IPS-18c (cell line): ENCODE results near the gene NBPF12.
A peak's percentile ranks its signal among the peaks of the same experiment; 100 is the strongest.
"Not testable (repeated sequence)": the region's sequence is repeated elsewhere in the genome, so short reads cannot be mapped to it uniquely, and the experiment has no call there.

Experiments used
- H3K4me3 ChIP-seq: 2 replicates; pipeline ENCODE4 v1.7.0; 2013; ENCODE audit warnings: low read depth, mild to moderate bottlenecking, low read length, moderate library complexity; ENCODE audit not compliant: insufficient read depth
- H3K9me3 ChIP-seq: one replicate; pipeline ENCODE4 v1.6.1; 2013; ENCODE audit warnings: mild to moderate bottlenecking, low read length, moderate library complexity; ENCODE audit not compliant: control insufficient read depth, insufficient read depth

NBPF12 gene, protein sequence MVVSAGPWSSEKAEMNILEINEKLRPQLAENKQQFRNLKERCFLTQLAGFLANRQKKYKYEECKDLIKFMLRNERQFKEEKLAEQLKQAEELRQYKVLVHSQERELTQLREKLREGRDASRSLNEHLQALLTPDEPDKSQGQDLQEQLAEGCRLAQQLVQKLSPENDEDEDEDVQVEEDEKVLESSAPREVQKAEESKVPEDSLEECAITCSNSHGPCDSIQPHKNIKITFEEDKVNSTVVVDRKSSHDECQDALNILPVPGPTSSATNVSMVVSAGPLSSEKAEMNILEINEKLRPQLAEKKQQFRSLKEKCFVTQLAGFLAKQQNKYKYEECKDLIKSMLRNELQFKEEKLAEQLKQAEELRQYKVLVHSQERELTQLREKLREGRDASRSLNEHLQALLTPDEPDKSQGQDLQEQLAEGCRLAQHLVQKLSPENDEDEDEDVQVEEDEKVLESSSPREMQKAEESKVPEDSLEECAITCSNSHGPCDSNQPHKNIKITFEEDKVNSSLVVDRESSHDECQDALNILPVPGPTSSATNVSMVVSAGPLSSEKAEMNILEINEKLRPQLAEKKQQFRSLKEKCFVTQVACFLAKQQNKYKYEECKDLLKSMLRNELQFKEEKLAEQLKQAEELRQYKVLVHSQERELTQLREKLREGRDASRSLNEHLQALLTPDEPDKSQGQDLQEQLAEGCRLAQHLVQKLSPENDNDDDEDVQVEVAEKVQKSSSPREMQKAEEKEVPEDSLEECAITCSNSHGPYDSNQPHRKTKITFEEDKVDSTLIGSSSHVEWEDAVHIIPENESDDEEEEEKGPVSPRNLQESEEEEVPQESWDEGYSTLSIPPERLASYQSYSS (N-terminal part only)

DNA sequence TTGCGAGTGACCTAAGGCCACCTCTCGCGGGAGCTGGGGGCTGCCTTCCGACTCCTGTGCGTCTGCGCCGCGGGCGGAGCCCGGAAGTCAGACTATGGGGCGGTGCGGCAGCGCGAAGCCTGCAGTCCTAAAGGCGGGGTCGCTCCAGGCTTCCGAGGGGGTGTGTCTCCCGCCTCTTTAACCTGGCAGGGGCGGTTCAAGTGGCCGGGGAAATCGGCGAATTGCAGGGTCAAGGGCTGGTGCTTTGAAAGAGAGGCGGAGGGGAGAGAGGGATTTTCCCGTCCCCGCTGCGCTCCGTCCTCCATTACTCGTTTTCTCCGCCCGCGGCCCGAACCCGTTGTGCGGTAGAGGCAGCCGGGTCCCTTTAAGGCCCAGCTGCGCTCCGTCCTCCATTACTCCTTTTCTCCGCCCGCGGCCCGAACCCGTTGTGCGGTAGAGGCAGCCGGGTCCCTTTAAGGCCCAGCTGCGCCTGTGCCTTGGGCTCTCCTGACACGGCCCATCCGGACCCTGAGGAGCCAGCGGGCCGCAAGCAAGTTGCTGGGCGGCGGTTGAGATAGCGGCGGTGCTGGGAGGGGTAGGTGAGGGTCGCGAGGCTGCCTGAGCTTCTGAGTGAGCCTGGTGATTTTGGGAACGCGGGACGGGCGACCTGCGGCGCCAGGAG lies at the start of gene NBPF12:
Gene NBPF12, plus strand, starts transcription at position 83 of the 661 bp plus-strand sequence. CDS start 21,820 bp downstream, outside the sequence.
- peak within 1 kb of the TSS; percentile 66 for H3K4me3 ChIP-seq
- not testable (repeated sequence) for H3K9me3 ChIP-seq

DNA sequence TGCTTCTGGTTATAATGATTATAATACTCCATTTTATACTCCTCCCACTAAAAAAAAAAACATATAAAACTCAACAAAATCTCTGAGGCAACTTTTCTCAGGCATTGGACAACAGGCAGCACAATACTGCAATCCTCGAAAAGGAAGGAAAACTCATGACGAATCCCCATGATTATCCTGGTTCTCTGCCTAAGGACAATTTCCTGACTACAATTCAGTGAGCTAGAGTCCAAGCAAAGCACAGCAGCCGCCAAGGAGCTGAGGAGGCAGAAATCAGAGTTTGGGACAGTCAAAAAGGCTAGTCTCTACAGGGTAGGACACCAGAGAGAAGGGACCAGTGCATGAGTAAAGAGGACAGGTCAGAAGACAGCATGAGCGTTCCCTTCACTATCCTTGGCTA lies 46.8 kb upstream of the NBPF12 start:
- H3K4me3 ChIP-seq, result not testable (repeated sequence)

GRCh38 chr1:146892331-146892730 lies 45.8 kb upstream of the NBPF12 start:
- H3K9me3 ChIP-seq, H3K4me3 ChIP-seq: not testable (repeated sequence)

More for the DNA sequence above, 46.8 kb upstream of the NBPF12 start:
- H3K9me3 ChIP-seq, result not testable (repeated sequence)

DNA sequence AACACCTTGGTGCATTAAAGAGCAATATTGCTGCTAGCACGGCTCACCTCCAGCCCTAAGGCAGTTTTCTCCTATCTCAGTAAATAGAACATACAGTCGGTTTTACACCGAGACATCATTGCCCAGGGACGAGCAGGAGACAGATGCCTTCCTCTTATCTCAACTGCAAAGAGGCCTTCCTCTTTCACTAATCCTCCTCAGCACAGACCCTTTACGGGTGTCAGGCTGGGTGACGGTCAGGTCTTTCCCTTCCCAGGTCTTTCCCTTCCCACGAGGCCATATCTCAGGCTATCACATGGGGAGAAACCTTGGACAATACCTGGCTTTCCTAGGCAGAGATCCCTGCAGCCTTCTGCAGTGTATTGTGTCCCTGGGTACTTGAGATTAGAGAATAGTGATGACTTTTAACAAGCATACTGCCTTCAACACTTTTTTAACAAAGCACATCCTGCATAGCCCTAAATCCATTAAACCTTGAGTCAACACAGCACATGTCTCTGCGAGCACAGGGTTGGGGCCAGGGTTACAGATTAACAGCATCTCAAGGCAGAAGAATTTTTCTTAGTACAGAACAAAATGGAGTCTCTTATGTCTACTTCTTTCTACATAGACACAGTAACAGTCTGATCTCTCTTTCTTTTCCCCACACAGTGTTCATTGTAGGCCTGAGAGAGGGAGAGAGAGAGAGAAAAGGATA lies 30.4 kb upstream of the NBPF12 start:
- H3K9me3 ChIP-seq, H3K4me3 ChIP-seq: not testable (repeated sequence)

DNA sequence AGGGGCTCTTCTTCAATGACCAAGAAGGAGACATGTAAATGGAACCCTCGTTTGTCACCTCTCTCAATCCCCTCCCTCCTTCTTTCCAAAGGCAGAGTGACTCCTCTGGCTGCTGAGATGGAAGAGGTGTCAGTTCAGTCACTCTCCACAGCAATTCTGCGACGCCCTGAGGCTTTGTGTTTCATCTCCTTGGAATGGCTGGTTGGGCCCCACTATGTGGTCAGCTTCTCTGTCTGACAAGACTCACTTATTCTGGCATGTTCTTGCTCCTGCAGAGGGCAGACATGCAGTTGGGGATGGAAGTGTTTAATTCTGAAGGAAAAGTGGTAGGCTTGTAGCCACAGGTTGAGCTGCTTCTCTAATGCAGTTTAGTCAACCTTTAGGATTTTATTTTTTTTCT lies 25.1 kb upstream of the NBPF12 start:
- not testable (repeated sequence) for H3K4me3 ChIP-seq, H3K9me3 ChIP-seq

GRCh38 chr1:146920811-146921210 lies 17.3 kb upstream of the NBPF12 start:
- not testable (repeated sequence) for H3K4me3 ChIP-seq, H3K9me3 ChIP-seq

DNA sequence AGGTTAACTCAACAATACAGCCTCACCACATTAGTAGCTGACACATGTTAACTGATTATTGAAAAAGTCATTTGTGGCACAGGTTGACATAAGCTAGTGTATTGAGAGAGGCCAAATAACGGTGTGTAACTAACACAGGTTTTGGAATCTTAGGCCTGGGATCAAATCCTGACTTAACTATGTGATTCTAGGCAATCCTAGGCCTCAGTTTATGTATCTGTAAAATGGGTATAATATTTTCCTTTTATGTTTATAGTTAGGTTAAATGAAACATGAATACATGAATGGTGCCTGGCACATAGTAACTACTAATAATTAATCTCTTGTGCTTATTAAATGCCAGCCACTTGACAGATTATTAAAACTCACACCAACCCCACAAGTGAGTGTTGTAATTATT lies 15.5 kb upstream of the NBPF12 start:
- not testable (repeated sequence) for H3K4me3 ChIP-seq, H3K9me3 ChIP-seq

DNA sequence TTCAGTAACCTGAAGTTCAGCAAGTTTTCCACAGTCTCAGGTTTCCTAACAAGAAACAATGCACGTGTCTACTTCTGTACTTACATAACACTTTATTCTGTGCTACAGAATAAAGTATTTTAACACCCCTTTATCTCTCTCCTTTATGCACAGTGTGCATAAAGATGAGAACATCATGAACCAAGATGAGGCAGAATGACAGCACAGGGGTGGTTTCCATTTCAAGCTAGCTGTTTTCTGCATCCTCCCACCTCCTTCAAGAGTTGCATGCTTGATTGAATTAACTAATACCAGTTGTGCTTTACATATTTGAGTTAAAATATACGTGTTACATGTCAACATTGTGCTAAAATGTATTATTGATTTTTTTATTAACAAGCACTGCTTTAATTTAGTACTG lies 14.0 kb upstream of the NBPF12 start:
- not testable (repeated sequence) for H3K9me3 ChIP-seq, H3K4me3 ChIP-seq

GRCh38 chr1:146926413-146926812 lies 11.7 kb upstream of the NBPF12 start:
- H3K4me3 ChIP-seq, H3K9me3 ChIP-seq: not testable (repeated sequence)

DNA sequence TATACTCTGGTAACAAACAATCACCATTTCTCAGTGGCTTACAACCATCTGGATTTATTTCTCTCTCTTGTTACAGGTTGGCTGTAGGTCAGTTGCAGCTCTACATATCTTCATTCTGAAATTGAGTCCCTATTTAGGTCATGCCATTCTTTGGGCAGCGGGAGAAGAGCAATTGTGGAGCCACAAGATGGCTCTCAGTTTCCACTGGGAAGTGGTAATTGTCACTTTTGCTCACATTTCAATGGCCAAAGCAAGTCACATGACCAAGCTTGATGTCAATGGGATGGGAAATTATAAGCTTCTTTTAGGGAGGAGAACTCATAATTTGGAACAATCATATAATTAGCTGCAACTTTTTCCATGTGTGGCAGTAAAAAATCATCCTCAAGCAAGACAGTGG lies 7.9 kb upstream of the NBPF12 start:
- H3K4me3 ChIP-seq, H3K9me3 ChIP-seq: not testable (repeated sequence)

DNA sequence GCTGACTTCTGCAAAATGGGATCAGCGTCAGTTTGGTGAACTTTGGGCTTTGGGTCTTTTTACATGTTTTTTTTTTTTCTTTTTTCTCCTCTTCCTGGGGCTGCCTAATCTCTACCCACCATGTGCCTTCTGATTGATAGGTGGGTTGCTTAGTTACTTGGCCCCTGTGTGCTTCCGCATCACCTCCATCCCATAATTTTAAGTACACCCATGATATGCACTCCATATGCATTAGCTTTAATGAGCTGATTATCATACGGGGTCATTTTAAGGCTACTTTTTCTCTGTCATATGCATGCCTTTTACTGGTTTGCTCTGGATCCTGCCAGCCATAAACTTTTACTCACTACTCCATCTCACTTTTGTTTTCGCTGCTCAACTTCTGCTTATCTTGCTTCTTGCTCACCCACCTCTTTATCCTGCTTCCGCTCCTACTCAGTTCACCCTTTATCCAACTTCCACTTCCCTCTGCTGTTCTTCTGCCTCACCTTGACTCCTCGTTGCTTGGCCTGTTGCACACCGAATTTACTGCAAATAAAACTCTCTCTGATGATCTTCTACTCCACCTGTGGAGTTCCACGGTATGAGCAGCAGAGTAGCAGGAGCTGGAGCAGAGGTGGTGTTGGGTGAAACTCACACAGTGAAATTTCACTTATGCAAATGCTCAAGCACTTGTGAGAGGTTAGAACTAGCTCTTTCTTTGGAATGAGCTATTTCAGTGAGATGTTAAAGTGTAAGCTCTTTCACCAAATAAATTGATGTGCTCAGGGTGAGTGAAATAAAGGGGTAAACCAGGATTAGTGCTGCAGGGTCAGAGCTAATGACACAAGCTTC lies 3.5 kb upstream of the NBPF12 start:
- not testable (repeated sequence) for H3K4me3 ChIP-seq, H3K9me3 ChIP-seq

- not testable (repeated sequence) for H3K4me3 ChIP-seq, H3K9me3 ChIP-seq
Observed at GRCh38 chr1:146937462-146937861, 662 bp upstream of the NBPF12 start.

DNA sequence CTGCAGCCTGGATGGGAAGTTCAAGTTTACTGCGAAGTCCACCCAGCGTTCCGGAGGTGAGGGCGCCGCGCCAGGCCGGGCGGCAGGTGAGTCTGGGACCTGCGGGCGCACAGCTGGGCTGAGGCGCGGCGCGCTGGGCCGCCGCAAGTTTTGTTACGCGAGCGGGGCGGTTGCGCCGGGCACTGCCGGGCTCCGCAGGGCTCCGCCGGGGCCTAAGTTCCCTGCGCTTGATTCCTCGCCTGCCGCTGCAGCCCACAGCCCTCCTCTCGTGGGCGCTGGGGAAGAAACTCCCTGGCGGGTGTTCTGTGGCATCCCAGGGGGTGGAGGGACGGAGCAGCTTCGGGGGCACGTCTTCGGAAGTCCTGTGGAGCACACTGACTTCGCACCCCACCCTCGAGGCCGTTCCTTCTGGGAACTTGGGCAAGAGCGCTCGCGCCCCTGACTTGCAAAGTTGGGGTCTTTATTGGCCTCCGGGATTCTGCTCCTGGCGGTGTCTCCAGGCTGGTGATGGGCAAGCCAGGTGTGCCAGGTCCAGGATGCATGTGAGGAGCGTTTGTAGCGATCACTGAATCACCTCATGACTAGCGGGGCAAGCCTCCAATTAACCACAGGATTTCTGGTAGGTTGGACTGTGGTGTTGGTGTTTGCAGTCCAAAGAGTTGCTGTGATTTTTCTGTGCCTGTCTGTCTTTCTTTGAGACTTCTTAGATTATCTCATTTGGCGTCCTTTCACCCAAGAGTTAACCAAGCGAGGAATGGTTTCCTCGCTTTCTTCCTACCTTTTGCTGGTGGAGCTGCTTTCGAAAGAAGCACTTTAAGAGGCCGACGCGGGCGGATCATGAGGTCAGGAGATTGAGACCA lies 1.0 kb downstream of the NBPF12 start:
- H3K4me3 ChIP-seq, result peak overlapping the region; percentile 66
- H3K9me3 ChIP-seq, result not testable (repeated sequence)

DNA sequence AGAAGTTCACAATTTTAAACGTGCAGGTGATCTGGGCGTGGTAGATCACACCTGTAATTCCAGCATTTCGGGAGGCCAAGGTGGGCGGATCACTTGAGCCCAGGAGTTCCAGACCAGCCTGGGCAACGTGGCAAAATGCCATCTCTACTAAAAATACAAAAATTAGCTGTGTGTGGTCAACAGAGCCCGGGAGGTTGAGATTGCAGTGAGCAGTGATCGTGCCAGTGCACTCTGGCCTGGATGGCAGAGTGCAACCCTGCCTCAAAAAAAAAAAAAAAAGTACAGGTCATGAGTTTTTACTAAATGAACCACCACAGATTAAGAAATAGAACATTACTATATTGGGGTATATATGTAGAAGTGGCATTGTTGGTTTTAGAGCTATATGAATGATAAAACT lies 2.2 kb downstream of the NBPF12 start:
- not testable (repeated sequence) for H3K9me3 ChIP-seq, H3K4me3 ChIP-seq

- H3K4me3 ChIP-seq, H3K9me3 ChIP-seq: not testable (repeated sequence)
Observed at GRCh38 chr1:146943342-146943886, 5.3 kb downstream of the NBPF12 start.
